ENCODE measurements around the gene CAPNS2.

DNA sequence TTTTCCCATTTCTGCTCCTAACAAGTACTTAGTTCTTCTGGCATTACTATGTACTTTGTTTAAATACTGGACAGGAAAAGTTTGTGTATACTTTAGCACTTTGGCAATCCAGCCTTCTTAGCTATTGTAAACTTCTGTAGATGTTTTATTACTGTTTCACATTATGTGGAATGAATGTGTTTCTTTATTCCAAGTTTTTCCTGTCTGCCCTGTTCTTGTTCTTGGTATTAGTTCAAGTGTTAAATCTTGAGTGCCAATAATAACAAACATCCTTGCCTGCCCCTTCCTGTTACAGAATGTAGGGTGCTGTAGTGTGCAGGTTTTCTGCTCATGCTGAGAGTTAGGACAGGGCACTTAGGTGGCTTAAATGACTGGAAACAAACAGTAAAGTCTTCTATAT is 7.3 kb upstream of the CAPNS2 start:
- TF ChIP-seq TAF1 (IDR thresholded peaks at IDR 0.05; ENCODE audit: low read depth, low read length) (no peak), POLR2A (IDR thresholded peaks at IDR 0.05; ENCODE audit: control extremely low read depth in 1 of 2, low read depth in 2 of 2, low read length in 2 of 2) (no peak), CHD1 (IDR thresholded peaks at IDR 0.05; ENCODE audit: low read depth, low read length) (no peak)
- TF ChIP-seq, protein P1, sequence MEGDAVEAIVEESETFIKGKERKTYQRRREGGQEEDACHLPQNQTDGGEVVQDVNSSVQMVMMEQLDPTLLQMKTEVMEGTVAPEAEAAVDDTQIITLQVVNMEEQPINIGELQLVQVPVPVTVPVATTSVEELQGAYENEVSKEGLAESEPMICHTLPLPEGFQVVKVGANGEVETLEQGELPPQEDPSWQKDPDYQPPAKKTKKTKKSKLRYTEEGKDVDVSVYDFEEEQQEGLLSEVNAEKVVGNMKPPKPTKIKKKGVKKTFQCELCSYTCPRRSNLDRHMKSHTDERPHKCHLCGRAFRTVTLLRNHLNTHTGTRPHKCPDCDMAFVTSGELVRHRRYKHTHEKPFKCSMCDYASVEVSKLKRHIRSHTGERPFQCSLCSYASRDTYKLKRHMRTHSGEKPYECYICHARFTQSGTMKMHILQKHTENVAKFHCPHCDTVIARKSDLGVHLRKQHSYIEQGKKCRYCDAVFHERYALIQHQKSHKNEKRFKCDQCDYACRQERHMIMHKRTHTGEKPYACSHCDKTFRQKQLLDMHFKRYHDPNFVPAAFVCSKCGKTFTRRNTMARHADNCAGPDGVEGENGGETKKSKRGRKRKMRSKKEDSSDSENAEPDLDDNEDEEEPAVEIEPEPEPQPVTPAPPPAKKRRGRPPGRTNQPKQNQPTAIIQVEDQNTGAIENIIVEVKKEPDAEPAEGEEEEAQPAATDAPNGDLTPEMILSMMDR (IDR thresholded peaks at IDR 0.05; ENCODE audit: control extremely low read depth in 1 of 3, insufficient read depth in 1 of 3, low read depth in 1 of 3, low read length in 3 of 3) = no peak
